AG09309 (cell line): ENCODE data around the gene RCAN1.

Experiments
- DNase-seq: peaks from one replicate; pipeline ENCODE4 v3.0.0-alpha.2; 2010; ENCODE audit warnings: low read depth
- H3K4me3 ChIP-seq: 2 replicates; pipeline ENCODE4 v1.5.1; 2011; ENCODE audit warnings: mild to moderate bottlenecking, low read depth, low read length, moderate library complexity; ENCODE audit not compliant: control insufficient read depth
- TF ChIP-seq, protein P1 (sequence below): IDR thresholded peaks from 2 replicates; pipeline ENCODE4 v1.5.1; 2011; ENCODE audit warnings: mild to moderate bottlenecking, low read depth, low read length, inconsistent platforms; ENCODE audit not compliant: insufficient read depth, control insufficient read depth; ENCODE audit errors: missing control alignments

The RCAN1 gene

GRCh38 chr21:34526618-34527290 lies 88.2 kb downstream of the RCAN1 start:
- TF ChIP-seq, protein P1, sequence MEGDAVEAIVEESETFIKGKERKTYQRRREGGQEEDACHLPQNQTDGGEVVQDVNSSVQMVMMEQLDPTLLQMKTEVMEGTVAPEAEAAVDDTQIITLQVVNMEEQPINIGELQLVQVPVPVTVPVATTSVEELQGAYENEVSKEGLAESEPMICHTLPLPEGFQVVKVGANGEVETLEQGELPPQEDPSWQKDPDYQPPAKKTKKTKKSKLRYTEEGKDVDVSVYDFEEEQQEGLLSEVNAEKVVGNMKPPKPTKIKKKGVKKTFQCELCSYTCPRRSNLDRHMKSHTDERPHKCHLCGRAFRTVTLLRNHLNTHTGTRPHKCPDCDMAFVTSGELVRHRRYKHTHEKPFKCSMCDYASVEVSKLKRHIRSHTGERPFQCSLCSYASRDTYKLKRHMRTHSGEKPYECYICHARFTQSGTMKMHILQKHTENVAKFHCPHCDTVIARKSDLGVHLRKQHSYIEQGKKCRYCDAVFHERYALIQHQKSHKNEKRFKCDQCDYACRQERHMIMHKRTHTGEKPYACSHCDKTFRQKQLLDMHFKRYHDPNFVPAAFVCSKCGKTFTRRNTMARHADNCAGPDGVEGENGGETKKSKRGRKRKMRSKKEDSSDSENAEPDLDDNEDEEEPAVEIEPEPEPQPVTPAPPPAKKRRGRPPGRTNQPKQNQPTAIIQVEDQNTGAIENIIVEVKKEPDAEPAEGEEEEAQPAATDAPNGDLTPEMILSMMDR, result no peak
- H3K4me3 ChIP-seq, result peak overlapping the region; percentile 53
- DNase-seq, result peak; percentile 100

- peak overlapping the region; percentile 53 for H3K4me3 ChIP-seq
- TF ChIP-seq, protein P1, result no peak
- DNase-seq, result no peak
Observed at GRCh38 chr21:34526241-34526617, 88.7 kb downstream of the RCAN1 start.

GRCh38 chr21:34524646-34525601 lies 90.0 kb downstream of the RCAN1 start:
- DNase-seq, result no peak
- peak overlapping the region; percentile 53 for H3K4me3 ChIP-seq
- TF ChIP-seq, protein P1, result no peak

GRCh38 chr21:34523019-34523555 lies 91.8 kb downstream of the RCAN1 start:
- TF ChIP-seq, protein P1, result no peak
- no peak for DNase-seq
- no peak overlapping the region for H3K4me3 ChIP-seq

GRCh38 chr21:34522284-34522683 lies 92.6 kb downstream of the RCAN1 start:
- no peak for DNase-seq
- TF ChIP-seq, protein P1, result no peak
- no peak overlapping the region for H3K4me3 ChIP-seq

DNA sequence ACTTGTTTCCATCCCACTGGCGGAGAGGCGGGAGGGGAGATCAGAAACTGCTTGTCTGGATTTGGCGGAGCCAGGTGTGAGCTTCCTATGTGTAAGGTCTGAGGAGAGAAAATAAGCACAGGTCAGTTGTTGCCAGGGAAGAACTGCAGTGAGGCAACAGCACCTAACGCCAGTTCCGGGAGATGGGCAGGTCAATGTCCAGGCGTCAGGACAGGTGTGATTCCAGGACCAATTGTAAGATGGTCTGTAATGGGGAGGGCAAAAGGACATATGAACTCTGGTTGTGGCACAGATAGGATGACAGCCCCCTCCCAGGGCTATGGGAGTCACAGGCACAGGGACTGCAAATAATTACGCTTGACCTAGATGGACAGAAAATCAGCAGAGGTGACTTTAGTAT lies 93.4 kb downstream of the RCAN1 start:
- H3K4me3 ChIP-seq, result no peak overlapping the region
- TF ChIP-seq, protein P1, result no peak

More for the DNA sequence above, 93.4 kb downstream of the RCAN1 start:
- no peak for DNase-seq
